Fibroblast of peridontal ligament (primary cell): Measurements from ENCODE around the gene DNAJB11.
A peak's percentile ranks its signal among the peaks of the same experiment; 100 is the strongest.

ENCODE experiments used
- DNase-seq: peaks from one replicate; pipeline ENCODE4 v3.0.0-alpha.2; 2010; ENCODE audit errors: extremely low read depth

DNAJB11 gene

GRCh38 chr3:186596568-186597287 lies 26.2 kb downstream of the DNAJB11 start:
- DNase-seq = no peak

DNA sequence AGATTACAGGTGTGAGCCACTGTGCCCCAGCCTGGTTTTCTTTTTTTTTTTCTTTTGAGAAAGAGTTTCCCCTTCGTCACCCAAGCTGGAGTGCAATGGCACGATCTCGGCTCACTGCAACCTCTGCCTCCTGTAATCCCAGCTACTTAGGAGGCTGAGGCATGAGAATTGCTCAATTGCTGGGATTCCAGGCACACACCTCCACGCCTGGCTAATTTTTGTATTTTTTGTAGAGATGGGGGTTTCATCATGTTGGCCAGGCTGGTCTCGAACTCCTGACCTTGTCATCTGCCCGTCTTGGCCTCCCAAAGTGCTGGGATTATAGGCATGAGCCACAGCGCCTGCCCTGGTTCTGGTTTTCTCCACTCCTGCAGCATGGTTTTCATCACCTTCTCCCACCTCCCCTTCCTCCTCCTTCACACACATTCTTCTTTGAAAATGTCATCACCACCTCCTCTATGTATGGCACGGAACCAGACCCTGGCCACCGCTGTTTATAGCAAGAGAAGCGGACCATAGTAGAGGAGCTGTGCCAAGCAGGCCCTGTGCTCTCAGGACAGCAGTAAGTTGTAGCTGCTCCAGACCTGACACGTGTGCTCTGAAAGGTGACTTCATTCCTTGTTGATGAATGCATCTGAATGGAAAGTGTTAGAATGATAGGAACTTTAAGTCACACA lies 27.7 kb downstream of the DNAJB11 start:
- DNase-seq = peak; percentile 49

DNA sequence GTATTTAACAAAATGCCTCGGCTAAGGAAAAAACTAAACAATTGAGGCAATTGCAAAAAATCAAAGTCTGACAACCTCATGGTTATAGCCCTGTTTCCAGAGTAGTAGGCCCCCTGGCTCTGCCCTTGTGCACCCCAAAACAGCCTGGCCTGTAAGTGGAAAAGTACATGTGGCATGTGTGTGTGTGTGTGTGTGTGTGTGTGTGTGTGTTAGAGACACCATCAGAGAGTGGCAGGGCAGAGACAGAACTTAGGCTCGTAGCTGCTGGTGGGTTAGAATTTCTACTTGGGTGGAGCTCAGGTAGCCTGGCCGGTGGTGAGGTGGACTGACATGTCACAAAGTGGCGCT lies 28.2 kb downstream of the DNAJB11 start:
- DNase-seq = no peak

DNA sequence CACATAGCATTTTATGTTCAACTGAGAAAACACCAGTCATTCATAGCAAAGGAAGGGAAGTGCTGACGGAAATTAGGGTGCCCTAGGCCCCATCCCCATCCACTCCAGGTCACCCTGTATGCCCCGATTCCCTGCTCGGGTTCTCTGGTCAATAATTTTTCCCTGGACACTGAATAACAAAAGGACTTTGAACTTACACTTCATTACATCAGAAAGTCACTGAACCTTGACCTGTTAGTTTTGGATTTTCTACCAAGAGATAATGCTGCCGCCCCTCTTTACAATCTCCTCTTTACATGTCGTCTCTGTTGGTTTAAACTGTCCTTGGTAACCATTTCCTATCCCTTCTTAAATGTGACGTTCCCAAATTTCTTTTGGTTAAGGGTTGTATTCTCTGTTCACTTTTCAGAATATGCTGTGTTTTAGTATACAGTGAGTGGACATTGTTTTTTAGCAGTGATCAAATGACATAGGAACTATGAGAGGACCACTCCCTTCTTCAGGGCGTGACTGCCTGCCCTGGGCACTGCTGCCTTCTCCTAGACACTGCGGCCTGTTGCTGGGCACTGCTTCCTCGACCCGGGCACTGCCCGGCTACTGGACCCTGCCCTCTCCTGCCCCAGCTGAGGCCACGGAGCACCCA lies 28.7 kb downstream of the DNAJB11 start:
- DNase-seq = no peak

GRCh38 chr3:186599785-186600166 lies 29.3 kb downstream of the DNAJB11 start:
- DNase-seq = no peak

- DNase-seq = no peak
Measured at GRCh38 chr3:186600896-186601295, 30.4 kb downstream of the DNAJB11 start.

GRCh38 chr3:186603159-186603558 lies 32.6 kb downstream of the DNAJB11 start:
- no peak for DNase-seq

- no peak for DNase-seq
Measured at GRCh38 chr3:186605078-186605477, 34.6 kb downstream of the DNAJB11 start.

DNA sequence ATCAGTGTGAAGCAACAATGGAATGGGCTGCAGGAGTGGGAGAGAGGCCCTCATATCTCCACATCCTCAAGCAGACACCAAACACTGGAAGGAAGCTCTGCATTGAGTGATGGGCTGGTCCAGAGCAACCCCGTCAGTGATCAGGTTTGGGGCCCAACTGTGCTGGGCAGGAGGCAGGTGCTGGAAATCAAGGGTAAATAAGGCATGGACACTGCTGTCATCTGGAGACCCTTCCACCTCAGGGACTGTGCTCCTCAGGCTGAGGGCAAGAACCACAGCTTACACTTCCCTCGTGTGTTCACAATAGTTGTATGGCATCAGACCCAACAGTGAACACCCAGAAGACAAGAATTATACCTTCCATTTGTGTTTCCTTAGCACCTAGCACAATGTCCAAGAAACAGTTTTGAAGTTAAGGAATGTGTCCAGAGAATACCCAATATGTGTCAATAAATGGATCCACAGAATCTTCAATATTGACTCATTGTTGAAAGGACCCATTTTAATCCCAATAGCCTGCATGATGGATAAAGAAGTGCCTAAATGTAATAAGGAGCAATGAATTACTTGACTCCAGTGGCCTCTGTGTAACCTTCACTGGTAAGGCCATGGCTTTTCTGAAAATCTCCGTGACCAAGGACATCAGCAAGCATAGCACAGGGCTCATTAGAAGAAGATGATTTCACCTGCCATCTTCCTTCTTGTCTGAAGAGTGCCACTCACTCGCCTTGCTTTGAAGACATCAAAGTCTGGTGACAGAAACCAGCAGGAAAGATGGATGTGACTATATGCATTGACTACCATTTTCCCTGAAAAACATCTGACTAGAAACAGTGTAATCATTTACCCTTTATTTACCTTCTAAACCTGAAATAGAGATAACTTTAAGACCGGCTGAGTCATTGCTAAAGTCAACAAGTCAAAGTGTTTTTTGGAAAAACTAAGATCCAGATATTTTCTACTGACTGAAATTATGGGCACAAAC lies 35.3 kb downstream of the DNAJB11 start:
- no peak for DNase-seq

DNA sequence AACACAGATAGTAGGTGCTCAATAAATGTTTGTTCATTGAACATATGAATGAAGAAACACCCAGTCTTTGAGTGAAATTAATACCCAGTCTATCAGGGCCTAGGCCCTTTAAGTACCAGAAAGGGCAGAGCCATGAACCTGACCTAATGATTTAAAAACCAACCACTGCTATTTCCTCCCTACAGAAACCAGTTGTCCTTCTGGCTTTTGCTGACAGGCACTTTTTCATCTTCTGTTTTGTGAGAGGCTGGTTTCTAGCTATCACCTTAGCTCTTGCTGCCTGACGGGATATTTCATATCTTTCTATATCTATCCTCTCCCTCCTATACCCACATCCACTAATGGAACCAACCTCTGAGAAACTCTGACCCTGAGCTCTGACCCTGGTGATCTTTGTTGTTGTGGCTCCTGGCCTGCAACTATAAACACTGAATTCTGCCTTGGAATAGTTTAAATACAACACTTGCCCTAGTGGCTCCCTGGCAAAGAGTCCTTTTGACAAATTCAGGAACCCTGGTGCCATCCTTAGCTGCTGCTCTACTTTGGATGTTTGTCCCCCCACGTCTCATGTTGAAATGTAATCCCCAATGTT lies 38.2 kb downstream of the DNAJB11 start:
- DNase-seq = no peak

DNA sequence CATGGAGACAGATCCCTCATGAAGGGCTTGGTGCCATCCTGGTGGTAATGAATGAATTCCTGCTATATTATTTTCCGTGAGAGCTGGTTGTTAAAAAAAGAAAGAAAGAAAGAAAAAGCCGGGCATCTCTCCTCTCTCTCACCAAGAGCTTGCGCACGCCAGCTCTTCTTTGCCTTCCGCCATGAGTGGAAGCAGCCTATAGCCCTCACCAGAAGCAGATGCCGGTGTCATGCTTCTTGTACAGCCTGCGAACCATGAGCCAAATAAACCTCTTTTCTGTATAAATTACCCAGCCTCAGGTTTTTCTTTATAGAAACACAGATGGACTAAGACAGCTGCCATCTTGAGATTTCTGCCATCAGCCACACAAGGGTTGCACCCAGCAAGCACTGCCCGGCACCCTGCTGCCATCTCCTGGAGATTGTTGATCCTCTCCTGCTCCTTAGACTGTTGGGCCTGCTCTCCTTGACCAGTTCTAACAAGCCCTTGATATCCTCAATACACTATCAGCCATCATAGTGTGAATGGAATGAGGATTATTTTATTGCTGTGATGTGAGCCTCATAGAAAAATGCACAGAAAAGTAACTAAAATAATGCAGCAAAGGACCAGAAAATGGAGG lies 38.8 kb downstream of the DNAJB11 start:
- no peak for DNase-seq

DNA sequence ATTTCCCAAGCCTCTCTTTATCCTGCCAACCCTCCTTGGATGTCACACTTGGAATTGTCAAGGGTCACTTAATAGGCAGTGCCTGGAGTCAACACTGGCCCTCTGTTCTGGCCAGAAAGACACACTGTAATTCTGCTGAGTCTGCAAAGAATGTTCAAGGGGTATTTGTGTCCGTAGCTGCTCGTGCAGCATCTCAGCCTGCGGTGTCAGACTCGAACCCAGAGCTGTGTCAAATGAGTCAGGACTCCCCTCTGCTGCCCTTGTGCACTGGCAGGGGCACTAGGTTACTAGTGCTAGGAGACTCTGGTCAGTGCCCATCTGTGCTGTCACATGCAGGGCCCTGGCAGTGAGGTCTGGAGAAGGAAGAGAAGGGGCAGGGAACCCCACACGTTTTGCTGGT lies 41.5 kb downstream of the DNAJB11 start:
- no peak for DNase-seq

DNA sequence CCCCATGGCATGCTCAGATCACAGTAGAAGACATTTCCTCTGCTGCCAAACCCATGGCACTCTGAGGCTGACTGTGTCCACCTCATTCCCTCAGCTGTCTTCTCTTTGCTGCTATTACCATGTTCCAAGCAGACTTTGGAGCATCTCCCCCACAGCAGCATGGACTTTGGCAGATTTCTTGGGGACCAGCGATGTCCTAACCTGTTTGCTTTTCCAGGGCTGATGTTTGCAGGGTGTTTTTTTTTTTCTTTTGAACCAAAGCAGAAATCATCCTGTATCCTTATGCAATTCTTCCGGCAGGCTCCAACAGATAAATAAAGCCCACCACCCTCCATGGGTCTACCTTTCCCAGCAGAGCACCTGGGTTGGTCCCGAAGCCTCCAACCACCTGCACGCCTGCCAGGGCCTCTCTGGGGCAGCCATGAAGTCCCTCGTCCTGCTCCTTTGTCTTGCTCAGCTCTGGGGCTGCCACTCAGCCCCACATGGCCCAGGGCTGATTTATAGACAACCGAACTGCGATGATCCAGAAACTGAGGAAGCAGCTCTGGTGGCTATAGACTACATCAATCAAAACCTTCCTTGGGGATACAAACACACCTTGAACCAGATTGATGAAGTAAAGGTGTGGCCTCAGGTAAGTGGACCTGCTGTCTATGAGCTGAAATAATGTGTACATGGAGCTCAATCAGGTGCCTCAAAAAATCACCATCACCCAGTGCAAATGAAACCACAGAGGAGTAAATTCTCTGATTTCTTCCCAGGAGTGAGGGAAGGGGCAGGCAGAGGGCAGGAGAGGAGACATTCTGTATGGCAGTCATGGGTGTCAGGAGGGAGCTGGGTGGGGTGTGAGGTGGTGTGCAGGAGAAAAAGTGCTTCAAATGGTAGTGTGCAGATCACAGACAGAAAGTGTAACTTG lies 42.5 kb downstream of the DNAJB11 start, which contains the start of gene AHSG:
AHSG (plus strand) TSS at position 340 of the 916 bp plus-strand sequence; CDS start at position 422, 82 bp downstream.
- DNase-seq = no peak

DNA sequence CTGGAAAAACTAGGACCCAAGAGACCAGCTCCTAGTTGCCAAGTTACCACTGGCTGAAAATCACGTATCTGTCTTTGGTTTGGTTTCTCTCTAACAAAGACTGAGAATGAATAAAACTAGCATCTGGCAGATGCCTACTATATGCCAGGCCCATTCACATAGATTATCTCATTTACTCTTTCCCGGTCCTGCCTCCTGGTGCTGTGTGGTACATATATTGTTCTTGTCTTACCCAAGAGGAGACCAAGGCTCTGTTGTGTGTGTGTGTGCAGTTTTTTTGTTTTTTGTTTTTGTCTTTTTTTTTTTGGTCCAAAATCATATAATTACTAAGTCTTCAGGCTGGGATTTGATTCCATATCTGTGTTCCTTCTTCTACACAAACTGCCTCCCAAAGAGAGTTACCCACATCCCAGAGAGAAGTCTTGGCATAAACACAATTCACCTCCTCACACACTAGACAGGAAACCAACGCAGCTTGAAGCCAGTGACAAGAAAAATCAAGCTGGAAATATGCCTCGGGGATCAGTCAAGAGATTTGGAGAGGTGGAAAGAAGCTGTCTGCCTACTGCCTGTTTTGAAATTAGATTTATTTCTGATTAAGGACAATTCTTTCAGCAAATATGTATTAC lies 43.2 kb downstream of the DNAJB11 start:
- DNase-seq = no peak

- no peak for DNase-seq
Measured at GRCh38 chr3:186614266-186614596, 43.7 kb downstream of the DNAJB11 start.

- peak; percentile 74 for DNase-seq
Measured at GRCh38 chr3:186614597-186615483, 44.3 kb downstream of the DNAJB11 start.

GRCh38 chr3:186616299-186616617 lies 45.7 kb downstream of the DNAJB11 start:
- no peak for DNase-seq

- peak; percentile 93 for DNase-seq
Measured at GRCh38 chr3:186617036-186617946, 46.8 kb downstream of the DNAJB11 start.
